H9 (cell line): ENCODE results near the gene SPPL3. TPM values are rescaled to one million over a fixed set of nuclear protein-coding genes. Genes with fewer than 3 reads are reported as not detected.

Experiments used
- DNase-seq: peaks from one replicate; pipeline ENCODE4 v3.0.0-alpha.2; 2017
- H2AFZ ChIP-seq: one replicate; pipeline ENCODE4 v1.6.1; 2013; ENCODE audit warnings: mild to moderate bottlenecking, low read length, control low read depth, moderate library complexity
- H2AK5ac ChIP-seq: 2 replicates; pipeline ENCODE4 v1.6.1; 2013; ENCODE audit warnings: low read length, control low read depth, mixed read lengths; ENCODE audit not compliant: insufficient read length
- H2BK120ac ChIP-seq: one replicate; pipeline ENCODE4 v1.6.1; 2013; ENCODE audit warnings: low read depth, mild to moderate bottlenecking, low read length, control low read depth, inconsistent platforms; ENCODE audit not compliant: poor library complexity, severe bottlenecking
- H2BK12ac ChIP-seq: 2 replicates; pipeline ENCODE4 v1.6.1; 2013; ENCODE audit warnings: low read length, control low read depth, mixed read lengths, low read depth; ENCODE audit not compliant: insufficient read length
- H2BK15ac ChIP-seq: 2 replicates; pipeline ENCODE4 v1.6.1; 2013; ENCODE audit warnings: low read depth, low read length, control low read depth
- H2BK20ac ChIP-seq: one replicate; pipeline ENCODE4 v1.6.1; 2013; ENCODE audit warnings: low read depth, mild to moderate bottlenecking, low read length, control low read depth, inconsistent platforms; ENCODE audit not compliant: poor library complexity, severe bottlenecking
- H2BK5ac ChIP-seq: 2 replicates; pipeline ENCODE4 v1.6.1; 2013; ENCODE audit warnings: low read length, control low read depth, mixed read lengths; ENCODE audit not compliant: insufficient read length
- H3K14ac ChIP-seq: 2 replicates; pipeline ENCODE4 v1.6.1; 2013; ENCODE audit warnings: low read length, control low read depth; ENCODE audit not compliant: insufficient read depth
- H3K18ac ChIP-seq: 2 replicates; pipeline ENCODE4 v1.6.1; 2013; ENCODE audit warnings: low read depth, mild to moderate bottlenecking, mixed read lengths, low read length, control low read depth; ENCODE audit not compliant: insufficient read length
- H3K23ac ChIP-seq: 2 replicates; pipeline ENCODE4 v1.6.1; 2013; ENCODE audit warnings: low read length, control low read depth, mixed read lengths, low read depth; ENCODE audit not compliant: insufficient read length
- H3K23me2 ChIP-seq: 2 replicates; pipeline ENCODE4 v1.6.1; 2013; ENCODE audit warnings: low read depth, mild to moderate bottlenecking, mixed read lengths, low read length, control low read depth; ENCODE audit not compliant: insufficient read length, poor library complexity, severe bottlenecking
- H3K27ac ChIP-seq: 2 replicates; pipeline ENCODE4 v1.5.1; 2013; ENCODE audit warnings: low read length, control low read depth, mixed read lengths, low read depth; ENCODE audit not compliant: insufficient read length
- H3K27me3 ChIP-seq: 2 replicates; pipeline ENCODE4 v1.6.1; 2013; ENCODE audit warnings: low read length, control low read depth, inconsistent platforms; ENCODE audit not compliant: insufficient read depth
- H3K4ac ChIP-seq: 2 replicates; pipeline ENCODE4 v1.6.1; 2013; ENCODE audit warnings: low read depth, mild to moderate bottlenecking, control low read depth, inconsistent platforms, low read length, moderate library complexity
- H3K4me1 ChIP-seq: 2 replicates; pipeline ENCODE4 v1.6.1; 2013; ENCODE audit warnings: low read length, control low read depth, inconsistent platforms; ENCODE audit not compliant: insufficient read depth
- H3K4me2 ChIP-seq: 2 replicates; pipeline ENCODE4 v1.6.1; 2013; ENCODE audit warnings: low read length, control low read depth, mixed read lengths; ENCODE audit not compliant: insufficient read length, insufficient read depth
- H3K56ac ChIP-seq: 2 replicates; pipeline ENCODE4 v1.6.1; 2013; ENCODE audit warnings: low read depth, mild to moderate bottlenecking, mixed read lengths, low read length, control low read depth; ENCODE audit not compliant: insufficient read length
- H3K79me1 ChIP-seq: 2 replicates; pipeline ENCODE4 v1.6.1; 2013; ENCODE audit warnings: low read depth, mild to moderate bottlenecking, moderate library complexity, low read length, control low read depth, inconsistent platforms; ENCODE audit not compliant: insufficient read depth, poor library complexity, severe bottlenecking
- H3K79me2 ChIP-seq: 2 replicates; pipeline ENCODE4 v1.6.1; 2013; ENCODE audit warnings: low read length, control low read depth, inconsistent platforms; ENCODE audit not compliant: insufficient read depth
- H3K9ac ChIP-seq: 2 replicates; pipeline ENCODE4 v1.6.1; 2013; ENCODE audit warnings: low read length, control low read depth, mixed read lengths; ENCODE audit not compliant: insufficient read length; ENCODE audit errors: extremely low read depth
- H3K9me3 ChIP-seq: one replicate; pipeline ENCODE4 v1.6.1; 2013; ENCODE audit warnings: low read depth, low read length, inconsistent platforms; ENCODE audit not compliant: control insufficient read depth
- H3T11ph ChIP-seq: one replicate; pipeline ENCODE4 v1.6.1; 2013; ENCODE audit warnings: mild to moderate bottlenecking, low read length, control low read depth, inconsistent platforms
- H4K20me1 ChIP-seq: one replicate; pipeline ENCODE4 v1.6.1; 2013; ENCODE audit not compliant: control insufficient read depth, insufficient read length, insufficient read depth
- H4K5ac ChIP-seq: 2 replicates; pipeline ENCODE4 v1.6.1; 2013; ENCODE audit warnings: low read depth, mild to moderate bottlenecking, mixed read lengths, low read length, control low read depth; ENCODE audit not compliant: insufficient read length
- H4K8ac ChIP-seq: replicated peaks from 2 replicates; pipeline ENCODE4 v1.6.1; 2013; ENCODE audit warnings: low read length, control low read depth, mixed read lengths, low read depth; ENCODE audit not compliant: insufficient read length
- H4K91ac ChIP-seq: 2 replicates; pipeline ENCODE4 v1.6.1; 2013; ENCODE audit warnings: low read depth, mild to moderate bottlenecking, moderate library complexity, mixed read lengths, low read length, control low read depth; ENCODE audit not compliant: insufficient read length
- H3K27ac Mint-ChIP-seq, 3 experiments: 2 replicates in 2 of 3; 3 replicates in 1 of 3; pipeline ENCODE4 v1.8.0; 2020 to 2021; ENCODE audit warnings: mixed read lengths in 3 of 3, mild to moderate bottlenecking in 1 of 3, moderate library complexity in 1 of 3
- H3K27me3 Mint-ChIP-seq: 2 replicates; pipeline ENCODE4 v1.8.0; 2021; ENCODE audit warnings: low read depth, mild to moderate bottlenecking, moderate library complexity, mixed read lengths
- H3K36me3 Mint-ChIP-seq, 3 experiments: 2 replicates in 2 of 3; 3 replicates in 1 of 3; pipeline ENCODE4 v1.8.0; 2020 to 2021; ENCODE audit warnings: low read depth in 3 of 3, mixed read lengths in 3 of 3; ENCODE audit not compliant: insufficient read depth in 1 of 3
- H3K4me1 Mint-ChIP-seq, 2 experiments: 2 replicates each; pipeline ENCODE4 v1.8.0; 2020; ENCODE audit warnings: mixed read lengths in 2 of 2
- H3K4me3 Mint-ChIP-seq, 2 experiments: 2 replicates in 1 of 2; 3 replicates in 1 of 2; pipeline ENCODE4 v1.8.0; 2020 to 2021; ENCODE audit warnings: mild to moderate bottlenecking in 2 of 2, mixed read lengths in 2 of 2, moderate library complexity in 1 of 2
- H3K9me3 Mint-ChIP-seq, 2 experiments: 2 replicates in 1 of 2; 3 replicates in 1 of 2; pipeline ENCODE4 v1.8.0; 2020; ENCODE audit warnings: mild to moderate bottlenecking in 2 of 2, mixed read lengths in 2 of 2, moderate library complexity in 1 of 2
- CTCF ChIP-seq: fragments of 200-600 bp; sonication (generic); conservative IDR thresholded peaks from 3 replicates; pipeline ENCODE4 v1.8.0; 2021; ENCODE audit warnings: antibody characterized with exemption, mild to moderate bottlenecking
- WGBS: extraction: QIAGEN DNeasy Blood & Tissue Kit; methylation state at CpG from one replicate; pipeline ENCODE4 v1.1.7; 2013; ENCODE audit warnings: missing lambda C conversion rate, low lambda C conversion rate, mixed read lengths; ENCODE audit not compliant: insufficient read length; ENCODE audit errors: extremely low coverage; 5-methylcytosine and 5-hydroxymethylcytosine counted together
- total RNA-seq: library from RNA; stranded (reverse); gene quantifications from 2 replicates; pipeline ENCODE4 v1.2.1, GENCODE V29; 2021

The SPPL3 gene
- total RNA-seq, 1 experiment from 2014 or later = 46.3 TPM

GRCh38 chr12:120938496-120938895, 34.3 kb upstream of the SPPL3 start:
- no peak overlapping the region for H2BK12ac ChIP-seq
- no peaks in the 10 kb centered on the region for H3K9me3 ChIP-seq
- Mint-ChIP-seq H3K4me3 (no peak overlapping the region), H3K36me3 (no peaks in the 10 kb centered on the region), H3K27ac (no peak overlapping the region), H3K4me1 (no peaks in the 10 kb centered on the region), H3K9me3 (no peaks in the 10 kb centered on the region), H3K27me3 (no peaks in the 10 kb centered on the region; the same call in 1 of the 2 replicates)
- no peak overlapping the region for H4K5ac ChIP-seq
- H2BK120ac ChIP-seq = no peak overlapping the region
- H2AFZ ChIP-seq = no peak overlapping the region
- no peak overlapping the region for H3K27ac ChIP-seq
- no peak overlapping the region for H4K91ac ChIP-seq
- H3K79me1 ChIP-seq = no peaks in the 10 kb centered on the region
- no peak for DNase-seq
- no peaks in the 10 kb centered on the region for H4K20me1 ChIP-seq
- no peak overlapping the region for H2BK20ac ChIP-seq
- H3K14ac ChIP-seq = no peak overlapping the region
- no peak overlapping the region for H2BK5ac ChIP-seq
- H2AK5ac ChIP-seq = no peak overlapping the region
- no peak overlapping the region for H4K8ac ChIP-seq
- H3T11ph ChIP-seq = no peak overlapping the region
- H3K4ac ChIP-seq = no peak overlapping the region
- no peaks in the 10 kb centered on the region for H3K79me2 ChIP-seq
- no peak for TF ChIP-seq CTCF
- no peak overlapping the region for H3K4me2 ChIP-seq
- no peak overlapping the region for H3K9ac ChIP-seq
- H2BK15ac ChIP-seq = no peak overlapping the region
- no peak overlapping the region for H3K23ac ChIP-seq
- no peak overlapping the region for H3K56ac ChIP-seq
- H3K18ac ChIP-seq = no peak overlapping the region
- H3K27me3 ChIP-seq = no peaks in the 10 kb centered on the region
- WGBS = no CpG with 5 or more reads among the region's 3 CpGs
- H3K4me1 ChIP-seq = no peaks in the 10 kb centered on the region
- no peaks in the 10 kb centered on the region for H3K23me2 ChIP-seq
